ENCODE data around the gene PPM1J. TPM values are rescaled to one million over a fixed set of nuclear protein-coding genes. Genes with fewer than 3 reads are reported as not detected.
A peak's percentile ranks its signal among the peaks of the same experiment; 100 is the strongest.

The PPM1J gene
- total RNA-seq, 2 experiments from 2014 or later = 1.7 to 2.8 TPM

DNA sequence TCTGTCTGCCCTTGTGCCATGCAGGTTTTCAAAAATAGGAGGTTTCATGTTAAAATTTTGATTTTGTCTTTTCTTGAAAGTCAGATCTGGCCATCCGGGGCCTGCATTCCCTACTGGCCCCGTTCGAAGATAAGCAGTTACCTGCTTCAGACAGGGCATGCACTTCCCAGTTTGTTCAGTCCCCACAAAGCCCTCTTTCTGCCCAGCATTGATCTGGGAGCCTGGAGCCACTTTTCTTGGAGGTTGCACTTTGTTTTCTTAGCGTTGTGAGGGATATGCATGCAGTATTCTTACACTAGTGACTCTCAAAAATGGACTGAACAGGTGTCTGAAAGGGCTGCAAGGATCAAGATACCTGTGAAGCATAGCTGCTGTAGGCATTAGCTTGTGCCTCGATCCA is 29.2 kb downstream of the PPM1J start:
- POLR2A ChIA-PET = interaction anchor here (1.2 to 1.8 kb wide), 2 partner anchors 11 to 14 kb away, joined by 3 to 4 read pairs; partner anchors contain the start of gene MOV10
- CTCF ChIA-PET = no interaction called here
- no peak for ATAC-seq
- TF ChIP-seq, protein P1, sequence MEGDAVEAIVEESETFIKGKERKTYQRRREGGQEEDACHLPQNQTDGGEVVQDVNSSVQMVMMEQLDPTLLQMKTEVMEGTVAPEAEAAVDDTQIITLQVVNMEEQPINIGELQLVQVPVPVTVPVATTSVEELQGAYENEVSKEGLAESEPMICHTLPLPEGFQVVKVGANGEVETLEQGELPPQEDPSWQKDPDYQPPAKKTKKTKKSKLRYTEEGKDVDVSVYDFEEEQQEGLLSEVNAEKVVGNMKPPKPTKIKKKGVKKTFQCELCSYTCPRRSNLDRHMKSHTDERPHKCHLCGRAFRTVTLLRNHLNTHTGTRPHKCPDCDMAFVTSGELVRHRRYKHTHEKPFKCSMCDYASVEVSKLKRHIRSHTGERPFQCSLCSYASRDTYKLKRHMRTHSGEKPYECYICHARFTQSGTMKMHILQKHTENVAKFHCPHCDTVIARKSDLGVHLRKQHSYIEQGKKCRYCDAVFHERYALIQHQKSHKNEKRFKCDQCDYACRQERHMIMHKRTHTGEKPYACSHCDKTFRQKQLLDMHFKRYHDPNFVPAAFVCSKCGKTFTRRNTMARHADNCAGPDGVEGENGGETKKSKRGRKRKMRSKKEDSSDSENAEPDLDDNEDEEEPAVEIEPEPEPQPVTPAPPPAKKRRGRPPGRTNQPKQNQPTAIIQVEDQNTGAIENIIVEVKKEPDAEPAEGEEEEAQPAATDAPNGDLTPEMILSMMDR (IDR thresholded peaks at IDR 0.05) = no peak
- H3K36me3 Mint-ChIP-seq (ENCODE audit: low read depth) = peaks cover 9% of the 10 kb centered on the region
- no peaks in the 10 kb centered on the region for H3K27me3 Mint-ChIP-seq
- H3K4me3 Mint-ChIP-seq = no peak overlapping the region
- DNase-seq = no peak
- intact Hi-C loops (cut with micrococcal nuclease) = no loop called here
- peaks cover 3% of the 10 kb centered on the region for H3K4me1 Mint-ChIP-seq (ENCODE audit: low read depth)
- no peaks in the 10 kb centered on the region for H3K9me3 Mint-ChIP-seq
- H3K27ac Mint-ChIP-seq = no peak overlapping the region

DNA sequence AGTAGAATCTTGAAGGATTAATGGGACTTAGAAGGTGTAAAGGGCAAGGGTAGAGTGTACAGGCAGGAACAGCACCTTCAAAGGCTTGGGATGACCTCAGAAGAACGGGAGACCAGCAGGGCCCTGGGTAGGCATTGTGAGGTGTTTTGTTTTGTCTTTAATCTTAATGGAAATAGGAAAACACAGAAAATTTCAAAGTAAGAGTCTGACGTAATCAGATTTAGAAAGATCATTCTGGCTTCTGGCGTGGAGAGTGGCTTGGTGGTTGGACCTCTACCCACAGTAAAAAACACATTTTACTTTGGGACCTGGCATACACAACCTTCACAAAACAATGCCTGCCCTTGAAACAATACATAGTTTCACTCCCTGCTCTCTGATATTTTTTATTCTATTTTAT is 36.5 kb downstream of the PPM1J start:
- intact Hi-C loops (cut with micrococcal nuclease) = no loop called here
- Mint-ChIP-seq H3K36me3 (ENCODE audit: low read depth) (peaks cover 25% of the 10 kb centered on the region), H3K4me3 (no peak overlapping the region), H3K9me3 (no peaks in the 10 kb centered on the region), H3K27me3 (no peaks in the 10 kb centered on the region), H3K4me1 (ENCODE audit: low read depth) (peaks cover 41% of the 10 kb centered on the region), H3K27ac (no peak overlapping the region)
- ChIA-PET CTCF (no interaction called here), POLR2A (no interaction called here)
- ATAC-seq = no peak
- TF ChIP-seq, protein P1 (IDR thresholded peaks at IDR 0.05) = no peak
- no peak for DNase-seq

DNA sequence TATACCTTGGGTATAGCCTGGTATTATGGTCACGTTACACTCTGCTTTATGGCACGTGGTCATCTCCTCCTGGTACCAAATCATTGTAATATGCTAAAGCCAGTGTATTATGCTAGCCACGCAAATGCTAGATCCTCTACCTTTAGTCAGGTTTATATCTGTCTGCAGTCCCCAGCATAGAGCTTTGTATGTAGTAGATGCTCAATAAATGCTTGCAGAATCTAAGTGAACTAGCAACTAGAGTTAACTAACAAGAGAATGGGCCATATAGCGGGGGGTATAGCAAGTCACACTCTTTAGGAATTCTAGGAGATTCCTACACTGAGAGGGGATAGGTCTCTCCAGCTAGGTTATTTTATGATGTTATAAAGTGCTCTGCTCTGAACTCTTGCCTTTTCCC is 37.6 kb downstream of the PPM1J start:
- CTCF ChIA-PET = no interaction called here
- ATAC-seq (no peak), DNase-seq (no peak)
- no peak overlapping the region for H3K27ac Mint-ChIP-seq
- peaks cover 30% of the 10 kb centered on the region for H3K36me3 Mint-ChIP-seq (ENCODE audit: low read depth)
- H3K27me3 Mint-ChIP-seq = no peaks in the 10 kb centered on the region
- no peak overlapping the region for H3K4me3 Mint-ChIP-seq
- TF ChIP-seq, protein P1 (IDR thresholded peaks at IDR 0.05) = no peak
- H3K4me1 Mint-ChIP-seq (ENCODE audit: low read depth) = peaks cover 49% of the 10 kb centered on the region
- intact Hi-C loops (cut with micrococcal nuclease) = no loop called here
- H3K9me3 Mint-ChIP-seq = no peaks in the 10 kb centered on the region
- POLR2A ChIA-PET = no interaction called here

DNA sequence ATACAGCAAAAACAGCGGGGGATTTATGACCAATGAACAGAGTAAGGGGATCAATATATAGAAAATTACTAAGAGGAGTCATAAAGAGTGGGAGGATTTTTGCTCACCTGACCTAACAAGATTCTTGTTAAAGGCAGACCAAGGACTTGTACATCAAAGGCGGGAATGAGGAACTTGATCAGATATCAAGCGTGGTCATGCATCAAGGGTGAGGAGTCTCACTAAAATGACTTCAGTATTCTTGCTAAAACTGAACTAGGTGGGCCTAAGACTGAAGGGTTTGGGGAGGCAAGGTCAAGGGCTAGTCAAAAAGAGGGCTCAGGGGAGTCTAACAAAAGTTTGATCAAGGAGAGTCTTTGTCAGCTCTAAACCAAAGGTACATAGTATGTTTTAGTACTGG is 38.6 kb downstream of the PPM1J start:
- POLR2A ChIA-PET = interaction anchor here (1.6 to 5.0 kb wide), 4 partner anchors 13 to 57 kb away, joined by 6 to 59 read pairs (median 46); partner anchors contain the start of genes CAPZA1 and ST7L
- no peaks in the 10 kb centered on the region for H3K9me3 Mint-ChIP-seq
- H3K4me3 Mint-ChIP-seq = peak overlapping the region; percentile 78
- DNase-seq = no peak
- H3K36me3 Mint-ChIP-seq (ENCODE audit: low read depth) = peaks cover 34% of the 10 kb centered on the region
- no peak overlapping the region for H3K27ac Mint-ChIP-seq
- TF ChIP-seq, protein P1 (IDR thresholded peaks at IDR 0.05) = no peak
- ATAC-seq = no peak
- peaks cover 52% of the 10 kb centered on the region for H3K4me1 Mint-ChIP-seq (ENCODE audit: low read depth)
- CTCF ChIA-PET = interaction anchor here (1.5 to 4.3 kb wide), 3 partner anchors 28 to 210 kb away, joined by 5 to 19 read pairs (median 7); no protein-coding TSS in a partner anchor
- H3K27me3 Mint-ChIP-seq = no peaks in the 10 kb centered on the region
- intact Hi-C loops (cut with micrococcal nuclease) = no loop called here

DNA sequence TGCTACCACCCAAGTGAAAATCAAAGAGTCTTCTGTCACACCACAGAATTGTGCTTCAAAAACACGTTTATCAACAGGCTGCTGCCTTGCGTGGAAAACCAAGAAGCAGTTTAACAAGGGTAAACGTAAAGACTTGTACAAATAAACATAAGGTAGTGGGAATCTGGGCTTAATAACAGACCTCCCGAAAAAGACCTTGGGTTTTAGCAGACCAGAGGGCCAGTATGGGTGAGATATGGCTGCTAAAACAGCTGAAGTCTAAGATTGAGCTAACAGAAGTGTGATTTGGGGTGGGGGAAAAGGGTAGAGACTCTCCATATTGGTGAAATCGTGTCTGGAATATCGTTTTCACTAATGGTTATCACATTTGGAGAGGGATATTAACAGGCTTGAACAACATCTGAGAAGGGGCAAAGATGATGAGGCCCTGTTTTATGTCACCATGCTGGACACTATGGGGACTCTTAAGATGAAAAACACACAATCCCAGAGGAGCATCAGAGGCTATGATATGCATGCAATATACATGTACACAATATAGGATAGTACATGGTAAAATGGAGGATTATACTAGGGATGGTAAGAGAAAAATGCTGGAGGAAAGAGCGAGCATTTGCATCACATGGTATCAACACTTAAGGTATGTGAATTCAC is 39.3 kb downstream of the PPM1J start:
- Mint-ChIP-seq H3K27ac (peak overlapping the region; percentile 85), H3K4me3 (peak overlapping the region; percentile 78), H3K9me3 (no peaks in the 10 kb centered on the region), H3K4me1 (ENCODE audit: low read depth) (peaks cover 52% of the 10 kb centered on the region), H3K36me3 (ENCODE audit: low read depth) (peaks cover 39% of the 10 kb centered on the region), H3K27me3 (no peaks in the 10 kb centered on the region)
- ChIA-PET POLR2A (interaction anchor here (0.6 to 5.0 kb wide), 11 partner anchors 13 to 118 kb away, joined by 3 to 59 read pairs (median 6); partner anchors contain the start of genes CAPZA1, PPM1J and ST7L), CTCF (interaction anchor here (0.6 to 4.3 kb wide), 9 partner anchors 29 to 210 kb away, joined by 3 to 19 read pairs (median 4); partner anchors contain the start of gene PPM1J)
- TF ChIP-seq, protein P1 (IDR thresholded peaks at IDR 0.05) = no peak
- intact Hi-C loops (cut with micrococcal nuclease) = no loop called here
- no peak for ATAC-seq
- DNase-seq = no peak
